Fibroblast of lung (primary cell): ENCODE data around the gene FHIT.

Source experiments
- EZH2 ChIP-seq: IDR thresholded peaks from 2 replicates; pipeline ENCODE4 v1.5.1; 2012; ENCODE audit warnings: low read length, control low read depth, mild to moderate bottlenecking; ENCODE audit errors: missing control alignments
- TF ChIP-seq, protein P1 (sequence below), 2 donors: IDR thresholded peaks in 1 of 2; conservative IDR thresholded peaks in 1 of 2; 1 replicate in 1 of 2; 2 replicates in 1 of 2; pipeline ENCODE4 v1.5.1; 2011 to 2012; ENCODE audit warnings: low read length in 2 of 2, control low read depth in 1 of 2, inconsistent platforms in 1 of 2, low read depth in 1 of 2, mild to moderate bottlenecking in 1 of 2

DNA sequence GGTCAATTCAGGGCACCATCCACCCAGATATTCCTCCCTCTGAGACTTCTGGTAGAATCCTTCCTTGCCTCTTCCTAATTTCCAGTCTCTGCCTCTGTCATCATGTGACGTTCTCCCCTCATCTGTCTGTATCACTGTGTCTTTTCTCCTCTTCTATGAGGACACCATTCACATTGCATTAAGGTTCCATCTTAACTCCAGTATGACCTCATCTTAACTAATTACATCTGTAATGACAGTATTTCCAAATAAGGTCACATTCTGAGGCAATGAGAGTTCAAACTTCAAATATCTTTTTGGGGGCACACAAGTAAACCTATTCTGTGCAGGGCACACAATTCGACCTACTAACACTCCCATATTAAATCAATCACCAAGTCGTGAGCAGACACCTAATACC, 169.7 kb downstream of the FHIT start:
- TF ChIP-seq, protein P1, sequence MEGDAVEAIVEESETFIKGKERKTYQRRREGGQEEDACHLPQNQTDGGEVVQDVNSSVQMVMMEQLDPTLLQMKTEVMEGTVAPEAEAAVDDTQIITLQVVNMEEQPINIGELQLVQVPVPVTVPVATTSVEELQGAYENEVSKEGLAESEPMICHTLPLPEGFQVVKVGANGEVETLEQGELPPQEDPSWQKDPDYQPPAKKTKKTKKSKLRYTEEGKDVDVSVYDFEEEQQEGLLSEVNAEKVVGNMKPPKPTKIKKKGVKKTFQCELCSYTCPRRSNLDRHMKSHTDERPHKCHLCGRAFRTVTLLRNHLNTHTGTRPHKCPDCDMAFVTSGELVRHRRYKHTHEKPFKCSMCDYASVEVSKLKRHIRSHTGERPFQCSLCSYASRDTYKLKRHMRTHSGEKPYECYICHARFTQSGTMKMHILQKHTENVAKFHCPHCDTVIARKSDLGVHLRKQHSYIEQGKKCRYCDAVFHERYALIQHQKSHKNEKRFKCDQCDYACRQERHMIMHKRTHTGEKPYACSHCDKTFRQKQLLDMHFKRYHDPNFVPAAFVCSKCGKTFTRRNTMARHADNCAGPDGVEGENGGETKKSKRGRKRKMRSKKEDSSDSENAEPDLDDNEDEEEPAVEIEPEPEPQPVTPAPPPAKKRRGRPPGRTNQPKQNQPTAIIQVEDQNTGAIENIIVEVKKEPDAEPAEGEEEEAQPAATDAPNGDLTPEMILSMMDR (conservative IDR thresholded peaks at IDR 0.05 in 1 of 2, IDR thresholded peaks at IDR 0.05 in 1 of 2; ENCODE audit: low read depth in 1 of 2, low read length in 2 of 2) = no peak
- TF ChIP-seq EZH2 = no peak
